ENCODE measurements around the gene ANO9. TPM values are rescaled to one million over a fixed set of nuclear protein-coding genes. Genes with fewer than 3 reads are reported as not detected.
A peak's percentile ranks its signal among the peaks of the same experiment; 100 is the strongest.

ANO9 gene
- total and polyA plus RNA-seq, 2 experiments from 2014 or later = 9.0 to 10.2 TPM

DNA sequence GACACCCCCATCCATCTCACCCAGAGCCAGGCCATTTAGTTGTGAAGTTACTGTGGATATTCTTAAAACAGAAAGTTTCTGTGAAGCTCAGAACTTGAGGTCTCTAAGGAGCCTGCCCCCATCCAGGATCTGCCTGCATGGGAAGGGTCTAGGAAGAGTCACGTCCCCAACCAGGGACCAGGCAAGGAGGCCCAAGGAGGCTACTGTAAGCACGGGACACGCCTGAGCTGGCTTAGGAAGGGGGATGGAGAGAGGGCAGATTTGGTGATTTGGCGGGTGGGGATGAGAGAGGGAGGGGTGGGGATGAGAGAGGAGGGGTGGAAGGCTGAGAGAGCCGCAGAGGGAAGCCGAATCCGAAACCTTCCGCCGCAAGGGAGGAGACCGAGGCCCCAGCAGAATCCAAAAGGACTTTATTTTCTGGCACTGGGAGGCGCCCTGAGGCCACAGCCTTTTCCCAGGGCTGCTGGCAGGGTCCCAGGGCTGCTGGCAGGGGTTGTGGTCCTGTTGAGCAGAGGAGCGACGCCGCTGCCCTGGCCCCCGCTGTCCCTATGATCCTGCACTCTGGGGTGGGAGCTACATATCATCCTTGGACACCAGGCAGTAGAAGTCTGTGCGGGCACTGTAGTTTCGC is 36.4 kb downstream of the ANO9 start:
- H3K9me3 Mint-ChIP-seq = peaks cover 10% of the 10 kb centered on the region; the same call in 2 of the 3 replicates
- TF ChIP-seq, protein P1, sequence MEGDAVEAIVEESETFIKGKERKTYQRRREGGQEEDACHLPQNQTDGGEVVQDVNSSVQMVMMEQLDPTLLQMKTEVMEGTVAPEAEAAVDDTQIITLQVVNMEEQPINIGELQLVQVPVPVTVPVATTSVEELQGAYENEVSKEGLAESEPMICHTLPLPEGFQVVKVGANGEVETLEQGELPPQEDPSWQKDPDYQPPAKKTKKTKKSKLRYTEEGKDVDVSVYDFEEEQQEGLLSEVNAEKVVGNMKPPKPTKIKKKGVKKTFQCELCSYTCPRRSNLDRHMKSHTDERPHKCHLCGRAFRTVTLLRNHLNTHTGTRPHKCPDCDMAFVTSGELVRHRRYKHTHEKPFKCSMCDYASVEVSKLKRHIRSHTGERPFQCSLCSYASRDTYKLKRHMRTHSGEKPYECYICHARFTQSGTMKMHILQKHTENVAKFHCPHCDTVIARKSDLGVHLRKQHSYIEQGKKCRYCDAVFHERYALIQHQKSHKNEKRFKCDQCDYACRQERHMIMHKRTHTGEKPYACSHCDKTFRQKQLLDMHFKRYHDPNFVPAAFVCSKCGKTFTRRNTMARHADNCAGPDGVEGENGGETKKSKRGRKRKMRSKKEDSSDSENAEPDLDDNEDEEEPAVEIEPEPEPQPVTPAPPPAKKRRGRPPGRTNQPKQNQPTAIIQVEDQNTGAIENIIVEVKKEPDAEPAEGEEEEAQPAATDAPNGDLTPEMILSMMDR (conservative IDR thresholded peaks at IDR 0.05; ENCODE audit: low read depth in 2 of 2) = peak in 1 of 2 experiments; percentile 56; a peak in 2 of 4 replicates
- TF ChIP-seq JUNB (IDR thresholded peaks at IDR 0.05; ENCODE audit: unreplicated experiment) = no peak
- TF ChIP-seq, protein P2, sequence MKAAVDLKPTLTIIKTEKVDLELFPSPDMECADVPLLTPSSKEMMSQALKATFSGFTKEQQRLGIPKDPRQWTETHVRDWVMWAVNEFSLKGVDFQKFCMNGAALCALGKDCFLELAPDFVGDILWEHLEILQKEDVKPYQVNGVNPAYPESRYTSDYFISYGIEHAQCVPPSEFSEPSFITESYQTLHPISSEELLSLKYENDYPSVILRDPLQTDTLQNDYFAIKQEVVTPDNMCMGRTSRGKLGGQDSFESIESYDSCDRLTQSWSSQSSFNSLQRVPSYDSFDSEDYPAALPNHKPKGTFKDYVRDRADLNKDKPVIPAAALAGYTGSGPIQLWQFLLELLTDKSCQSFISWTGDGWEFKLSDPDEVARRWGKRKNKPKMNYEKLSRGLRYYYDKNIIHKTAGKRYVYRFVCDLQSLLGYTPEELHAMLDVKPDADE (IDR thresholded peaks at IDR 0.05) = no peak
- peak overlapping the region; percentile 38; the same call in 2 of the 3 replicates for H3K4me3 Mint-ChIP-seq
- H3K4me1 ChIP-seq (ENCODE audit: insufficient read depth) = no peaks in the 10 kb centered on the region
- no peaks in the 10 kb centered on the region for H3K9me2 ChIP-seq (ENCODE audit: insufficient read depth)
- peaks cover 8% of the 10 kb centered on the region for H3K27me3 Mint-ChIP-seq (ENCODE audit: insufficient read depth, low read depth, poor library complexity)
- H3K4me1 Mint-ChIP-seq = no peaks in the 10 kb centered on the region; the same call in 2 of the 3 replicates
- no peaks in the 10 kb centered on the region for H3K79me2 ChIP-seq (replicated peaks; ENCODE audit: insufficient read depth)
- H2AFZ ChIP-seq = no peak overlapping the region
- no peaks in the 10 kb centered on the region for H3K27me3 ChIP-seq (ENCODE audit: insufficient read depth)
- no peak overlapping the region for H3K27ac Mint-ChIP-seq
- ATAC-seq = peak; percentile 6; the same call in 2 of the 3 replicates
- DNase-seq (ENCODE audit: low spot score) = no peak
- no peak overlapping the region for H3K27ac ChIP-seq (ENCODE audit: low read depth)
- no peak overlapping the region for H3K4me3 ChIP-seq
- no peaks in the 10 kb centered on the region; the same call in 1 of the 2 replicates for H4K20me1 ChIP-seq (replicated peaks; ENCODE audit: insufficient read depth)
- H3K4me2 ChIP-seq = no peak overlapping the region; the same call in 1 of the 2 replicates
- no peaks in the 10 kb centered on the region for H3K36me3 ChIP-seq (ENCODE audit: insufficient read depth)
- H3K36me3 Mint-ChIP-seq (ENCODE audit: low read depth) = no peaks in the 10 kb centered on the region; the same call in 2 of the 3 replicates
- H3F3A ChIP-seq (replicated peaks; ENCODE audit: low read depth) = no peaks in the 10 kb centered on the region

DNA sequence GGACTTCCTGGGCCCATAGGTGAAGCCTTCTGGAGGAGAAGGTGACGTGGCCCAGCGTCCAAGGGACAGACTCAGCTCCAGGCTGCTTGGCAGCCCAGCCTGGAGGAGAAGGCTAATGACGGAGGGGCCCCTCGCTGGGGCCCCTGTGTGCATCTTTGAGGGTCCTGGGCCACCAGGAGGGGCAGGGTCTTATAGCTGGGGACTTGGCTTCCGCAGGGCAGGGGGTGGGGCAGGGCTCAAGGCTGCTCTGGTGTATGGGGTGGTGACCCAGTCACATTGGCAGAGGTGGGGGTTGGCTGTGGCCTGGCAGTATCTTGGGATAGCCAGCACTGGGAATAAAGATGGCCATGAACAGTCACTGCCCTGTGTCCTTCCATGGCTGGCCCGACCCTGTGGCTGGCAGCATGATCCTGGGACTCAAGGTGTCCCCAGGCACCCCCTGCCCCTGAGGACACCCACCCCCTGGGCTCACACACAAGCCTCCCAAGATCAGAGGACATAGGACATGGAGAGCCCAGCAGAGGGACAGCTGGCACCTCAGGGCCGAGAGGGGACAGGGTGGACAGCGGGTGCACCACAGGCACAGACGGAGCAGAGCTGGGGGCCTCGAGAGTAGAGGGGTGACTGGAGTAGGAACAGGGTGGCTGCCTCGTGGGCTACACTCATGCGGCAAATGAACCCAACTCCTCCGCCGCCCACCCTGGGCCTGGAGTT is 37.1 kb downstream of the ANO9 start:
- no peak overlapping the region for H3K4me3 ChIP-seq
- peaks cover 12% of the 10 kb centered on the region for H3K27me3 Mint-ChIP-seq (ENCODE audit: insufficient read depth, low read depth, poor library complexity)
- peaks cover 16% of the 10 kb centered on the region for H3K9me3 Mint-ChIP-seq
- H3K36me3 Mint-ChIP-seq (ENCODE audit: low read depth) = peaks cover 2% of the 10 kb centered on the region
- H4K20me1 ChIP-seq (replicated peaks; ENCODE audit: insufficient read depth) = no peaks in the 10 kb centered on the region; the same call in 1 of the 2 replicates
- no peak overlapping the region for H3K4me2 ChIP-seq
- DNase-seq (ENCODE audit: low spot score) (no peak), ATAC-seq (no peak)
- H3K4me1 ChIP-seq (ENCODE audit: insufficient read depth) = no peaks in the 10 kb centered on the region
- H3K9me2 ChIP-seq (ENCODE audit: insufficient read depth) = no peaks in the 10 kb centered on the region
- H3F3A ChIP-seq (replicated peaks; ENCODE audit: low read depth) = no peaks in the 10 kb centered on the region
- no peak overlapping the region for H3K4me3 Mint-ChIP-seq
- H3K27me3 ChIP-seq (ENCODE audit: insufficient read depth) = no peaks in the 10 kb centered on the region
- H2AFZ ChIP-seq = no peak overlapping the region
- no peaks in the 10 kb centered on the region for H3K36me3 ChIP-seq (ENCODE audit: insufficient read depth)
- H3K79me2 ChIP-seq (replicated peaks; ENCODE audit: insufficient read depth) = no peaks in the 10 kb centered on the region
- no peaks in the 10 kb centered on the region; the same call in 2 of the 3 replicates for H3K4me1 Mint-ChIP-seq
- no peak overlapping the region for H3K27ac Mint-ChIP-seq
- no peak overlapping the region for H3K27ac ChIP-seq (ENCODE audit: low read depth)
- TF ChIP-seq NANOG (IDR thresholded peaks at IDR 0.05; ENCODE audit: borderline replicate concordance) (no peak), EZH2phosphoT487 (IDR thresholded peaks at IDR 0.05; ENCODE audit: unreplicated experiment) (no peak), CREB1 (CRISPR knock-in tag; IDR thresholded peaks at IDR 0.05; ENCODE audit: low read depth) (no peak), ZNF114 (CRISPR knock-in tag; IDR thresholded peaks at IDR 0.05) (no peak), STAT1 (IDR thresholded peaks at IDR 0.05; ENCODE audit: unreplicated experiment) (no peak), ZNF331 (CRISPR knock-in tag; IDR thresholded peaks at IDR 0.05; ENCODE audit: low read depth) (no peak), EZH2 (IDR thresholded peaks at IDR 0.05; ENCODE audit: low read depth, unreplicated experiment) (no peak), JUNB (IDR thresholded peaks at IDR 0.05; ENCODE audit: unreplicated experiment) (no peak), POLR2AphosphoS5 (IDR thresholded peaks at IDR 0.05; ENCODE audit: low read depth) (no peak)
- TF ChIP-seq, protein P1 (conservative IDR thresholded peaks at IDR 0.05; ENCODE audit: low read depth in 2 of 2) = no peak
- TF ChIP-seq, protein P2 (IDR thresholded peaks at IDR 0.05) = no peak
